ENCODE measurements around the gene LGI2.

DNA sequence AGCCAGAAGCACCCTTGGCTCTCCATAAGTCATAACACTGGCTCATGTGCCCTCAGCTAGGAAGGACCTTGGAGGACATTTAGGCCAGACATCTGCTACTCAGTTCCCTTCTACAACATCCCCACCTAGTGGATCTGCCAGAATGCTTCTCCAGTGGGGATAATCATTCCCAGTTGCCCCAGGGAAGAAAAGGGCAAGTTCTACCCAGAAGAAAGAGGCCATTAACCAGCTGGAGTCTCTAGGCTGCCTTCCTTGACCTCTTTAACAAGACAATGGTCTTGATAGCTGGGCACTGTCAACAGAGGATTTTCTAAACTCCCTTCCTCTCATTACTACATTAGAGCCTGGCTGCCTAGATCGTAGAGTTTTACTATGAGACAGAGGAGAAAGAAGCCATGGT lies 42.0 kb downstream of the LGI2 start:
- TF ChIP-seq EP300 (IDR thresholded peaks at IDR 0.05; ENCODE audit: borderline replicate concordance in 1 of 2, low read depth in 1 of 2, low read length in 1 of 2) (no peak), CTCF (IDR thresholded peaks at IDR 0.05) (peak; percentile 38), REST (IDR thresholded peaks at IDR 0.05; ENCODE audit: low read depth, low read length) (no peak), YY1 (IDR thresholded peaks at IDR 0.05; ENCODE audit: low read depth) (no peak), RCOR1 (IDR thresholded peaks at IDR 0.05; ENCODE audit: low read length) (no peak)

Data from SK-N-SH (cell line).